NK-92 (cell line): ENCODE data around the gene RNF121.

ENCODE experiments used
- DNase-seq: peaks from one replicate; lab custom pipeline; 2025; ENCODE audit not compliant: unreplicated experiment; lab: John Stamatoyannopoulos, UW

Gene RNF121

GRCh38 chr11:71934213-71934612 is 5.4 kb downstream of the RNF121 start:
- DNase-seq: no peak

DNA sequence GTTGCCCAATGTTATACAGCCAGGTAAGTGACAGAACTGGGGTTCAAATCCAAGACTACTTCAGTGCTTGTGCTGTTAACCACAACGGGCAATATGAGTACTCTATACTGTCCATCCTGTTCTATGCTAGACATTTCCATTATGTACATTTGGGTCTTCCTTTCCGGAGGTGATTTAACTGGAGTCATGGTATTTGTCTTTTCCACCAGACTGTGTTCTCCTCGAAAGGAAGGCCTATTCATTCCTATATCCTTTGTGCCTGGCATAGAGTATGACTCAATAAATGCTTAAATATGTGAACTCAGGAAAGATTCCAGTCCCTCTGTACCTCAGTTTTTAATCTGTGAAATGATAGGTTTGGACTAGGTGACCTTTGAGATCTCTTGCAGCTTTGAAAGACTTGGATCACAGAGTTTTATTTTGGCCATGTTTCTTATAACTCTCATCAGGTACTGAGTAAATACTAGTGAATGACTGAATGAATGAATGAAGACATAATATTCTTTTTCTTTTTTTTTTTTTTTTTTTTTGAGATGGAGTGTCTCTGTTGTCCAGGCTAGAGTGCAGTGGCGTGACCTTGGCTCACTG is 6.6 kb downstream of the RNF121 start:
- no peak for DNase-seq

GRCh38 chr11:71936825-71937224 is 8.0 kb downstream of the RNF121 start:
- DNase-seq: no peak

GRCh38 chr11:71937826-71938225 is 9.0 kb downstream of the RNF121 start:
- no peak for DNase-seq

DNA sequence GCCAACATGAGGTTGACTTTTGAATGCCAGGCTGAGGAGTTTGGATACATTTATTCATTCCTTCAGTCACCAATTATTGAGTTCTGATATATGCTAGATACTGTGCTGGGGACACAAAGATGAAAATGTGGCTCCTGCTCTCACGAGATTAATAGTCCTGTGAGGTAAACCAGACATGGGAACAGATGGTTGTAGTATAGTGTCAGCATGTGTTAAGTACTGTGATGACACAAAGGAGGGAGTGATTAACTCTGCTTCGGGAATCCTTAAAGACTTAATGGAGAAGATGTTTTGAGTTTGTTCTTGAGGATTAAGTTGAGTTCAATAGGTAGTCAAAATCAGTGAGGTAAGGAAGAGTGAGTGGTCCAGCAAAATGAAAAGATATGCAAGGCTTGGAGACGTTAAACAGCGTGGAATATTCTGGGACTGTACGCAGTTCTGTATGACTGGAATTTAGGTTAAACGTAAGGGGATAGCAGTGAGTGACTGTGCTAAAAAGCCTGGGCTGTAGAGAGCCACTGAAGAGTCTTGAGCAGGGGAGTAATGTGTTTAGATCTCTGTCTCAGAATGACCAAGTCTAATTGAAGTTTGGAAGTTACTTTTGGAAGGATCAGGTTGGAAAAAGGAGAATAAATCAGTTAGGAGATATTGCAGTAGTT is 11.8 kb downstream of the RNF121 start:
- DNase-seq: no peak

DNA sequence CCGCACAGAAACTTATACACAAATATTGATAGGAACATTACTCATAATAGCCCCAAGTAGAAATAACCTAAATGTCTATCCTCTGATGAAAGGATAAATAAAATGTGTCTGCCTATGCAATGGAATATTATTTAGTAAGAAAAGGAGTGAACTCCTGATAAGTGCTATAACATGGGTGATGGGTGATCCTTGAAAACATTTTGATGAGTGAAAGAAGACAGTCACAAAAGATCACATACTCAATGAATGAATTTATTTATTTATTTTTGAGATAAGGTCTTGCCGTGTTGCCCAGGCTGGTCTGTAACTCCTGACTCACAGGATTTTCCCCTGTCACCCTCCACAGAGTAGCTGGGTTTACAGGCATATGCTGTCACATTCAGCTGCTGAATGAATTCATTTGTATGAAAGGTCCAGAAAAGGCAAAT is 17.3 kb downstream of the RNF121 start:
- DNase-seq: no peak

- no peak for DNase-seq
Observed at GRCh38 chr11:71947498-71947897, 18.7 kb downstream of the RNF121 start.

- DNase-seq: no peak
Observed at GRCh38 chr11:71948314-71949027, 19.6 kb downstream of the RNF121 start.

DNA sequence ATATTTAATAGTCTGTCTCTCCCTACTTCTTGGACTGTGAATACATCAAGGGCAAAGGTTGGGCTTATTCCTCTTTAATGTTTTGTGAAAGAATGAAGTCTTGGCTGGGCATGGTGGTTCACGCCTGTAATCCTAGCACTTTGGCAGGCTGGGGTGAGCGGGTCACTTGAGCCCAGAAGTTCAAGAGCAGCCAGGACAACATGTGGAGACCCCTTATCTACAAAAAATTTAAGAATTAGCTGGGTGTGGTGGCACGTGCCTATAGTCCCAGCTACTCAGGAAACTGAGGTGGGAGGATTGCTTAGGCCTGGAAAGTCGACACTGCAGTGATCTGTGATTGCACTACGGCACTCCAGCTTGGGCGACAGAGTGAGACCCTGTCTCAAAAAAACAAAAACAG is 20.2 kb downstream of the RNF121 start:
- DNase-seq: no peak

DNA sequence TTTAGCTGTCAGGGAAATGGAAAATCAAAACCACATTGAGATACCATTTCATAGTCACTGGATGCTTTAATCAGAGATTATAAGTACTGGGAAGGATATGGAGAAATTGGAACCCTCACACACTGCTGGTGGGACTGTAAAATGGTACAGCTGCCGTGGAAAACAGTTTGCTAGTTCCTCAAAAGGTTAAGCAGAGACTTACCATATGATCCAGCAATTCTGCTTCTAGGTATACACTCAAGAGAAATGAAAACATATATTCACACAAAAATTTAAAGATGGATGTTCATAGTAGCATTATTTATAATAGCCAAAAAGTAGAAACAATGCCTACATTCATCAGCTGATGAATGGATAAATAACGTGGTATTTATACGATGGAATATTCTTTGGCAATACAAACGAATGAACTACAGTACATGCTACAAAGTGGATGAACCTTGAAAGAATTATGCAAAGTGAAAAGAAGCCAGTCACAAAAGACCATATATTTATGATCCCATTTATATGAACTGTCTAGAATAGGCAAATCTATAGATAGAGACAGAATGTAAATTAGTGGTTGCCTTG is 23.0 kb downstream of the RNF121 start:
- DNase-seq: no peak

- DNase-seq: no peak
Observed at GRCh38 chr11:71955898-71956456, 27.1 kb downstream of the RNF121 start.

DNA sequence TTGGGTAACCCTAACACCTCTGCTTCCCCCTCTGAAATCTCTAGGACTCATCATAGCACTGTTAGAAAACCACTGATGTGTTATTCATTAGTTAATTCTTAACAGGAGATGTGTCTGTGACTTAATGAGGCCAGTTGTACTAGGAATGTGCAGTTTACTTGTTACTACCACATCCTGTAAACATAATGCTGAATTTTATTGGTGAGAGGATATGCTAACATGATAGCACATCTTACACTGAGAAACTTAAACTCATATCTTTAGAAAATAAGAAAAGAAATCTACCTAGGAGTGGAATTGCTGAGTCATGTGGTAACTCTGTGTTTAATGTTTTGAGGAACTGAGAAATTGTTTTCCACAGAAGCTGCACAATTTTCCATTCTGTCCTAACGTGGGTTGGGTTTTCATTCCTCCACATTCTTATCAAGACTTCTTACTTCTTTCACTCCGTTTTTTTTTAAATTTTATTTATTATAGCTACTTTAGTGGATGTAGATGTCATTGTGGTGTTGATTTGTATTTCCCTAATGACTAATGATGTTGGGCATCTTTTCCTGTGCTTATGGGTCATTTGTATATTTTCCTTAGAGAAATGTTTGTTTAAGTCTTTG is 33.7 kb downstream of the RNF121 start:
- DNase-seq: no peak

DNA sequence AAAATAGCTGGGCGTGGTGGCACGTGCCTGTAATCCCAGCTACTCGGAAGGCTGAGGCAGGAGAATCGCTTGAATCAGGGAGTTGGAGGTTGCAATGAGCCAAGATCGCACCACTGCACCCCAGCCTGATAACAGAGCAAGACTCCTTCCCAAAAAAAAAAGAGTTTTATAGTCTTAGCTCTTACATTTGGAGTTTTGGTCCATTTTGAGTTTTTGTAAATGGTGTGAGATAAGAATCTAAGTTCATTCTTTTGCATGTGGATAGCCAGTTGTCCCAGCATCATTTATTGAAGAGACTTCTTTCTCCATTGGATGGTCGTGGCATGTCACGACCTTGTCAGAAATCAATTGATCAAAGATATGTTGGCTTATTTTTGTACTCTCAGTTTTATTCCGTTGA is 34.6 kb downstream of the RNF121 start:
- DNase-seq: no peak

DNA sequence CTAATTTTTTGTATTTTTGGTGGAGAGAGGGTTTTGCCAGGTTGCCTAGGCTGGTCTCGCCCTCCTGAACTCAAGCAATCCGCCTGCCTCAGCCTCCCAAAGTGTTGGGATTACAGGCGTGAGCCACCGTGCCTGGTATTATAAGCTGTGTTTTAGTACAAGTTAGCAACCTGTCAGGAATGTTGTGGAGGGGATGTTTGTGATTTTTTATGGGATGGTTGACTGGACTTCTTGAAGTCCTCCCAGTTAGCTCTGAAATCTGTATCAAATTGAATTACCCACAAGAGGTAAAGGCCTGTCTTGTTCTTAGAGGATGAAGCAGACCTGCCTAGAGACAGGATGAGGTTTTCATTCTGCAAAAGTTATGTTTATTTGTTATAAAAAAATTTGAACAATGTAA is 35.8 kb downstream of the RNF121 start:
- no peak for DNase-seq

DNA sequence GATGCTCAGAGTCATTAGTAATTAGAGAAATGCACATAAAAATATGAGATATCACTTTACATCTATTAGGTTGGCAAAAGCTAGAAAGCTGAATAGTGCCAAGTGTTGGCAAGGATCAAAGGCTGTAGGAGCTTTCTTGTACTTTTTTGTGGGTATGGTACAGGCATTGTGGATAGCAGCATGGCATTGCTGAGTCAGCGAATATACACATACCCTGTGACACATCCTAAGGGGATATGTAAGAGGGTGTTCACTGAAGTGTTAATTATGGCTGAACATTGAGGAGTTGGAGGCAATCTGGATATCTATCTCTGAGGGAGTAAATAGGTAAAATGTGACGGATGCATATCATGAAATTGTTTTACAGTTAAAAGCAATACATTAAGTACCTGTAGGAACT is 42.8 kb downstream of the RNF121 start:
- DNase-seq: no peak

DNA sequence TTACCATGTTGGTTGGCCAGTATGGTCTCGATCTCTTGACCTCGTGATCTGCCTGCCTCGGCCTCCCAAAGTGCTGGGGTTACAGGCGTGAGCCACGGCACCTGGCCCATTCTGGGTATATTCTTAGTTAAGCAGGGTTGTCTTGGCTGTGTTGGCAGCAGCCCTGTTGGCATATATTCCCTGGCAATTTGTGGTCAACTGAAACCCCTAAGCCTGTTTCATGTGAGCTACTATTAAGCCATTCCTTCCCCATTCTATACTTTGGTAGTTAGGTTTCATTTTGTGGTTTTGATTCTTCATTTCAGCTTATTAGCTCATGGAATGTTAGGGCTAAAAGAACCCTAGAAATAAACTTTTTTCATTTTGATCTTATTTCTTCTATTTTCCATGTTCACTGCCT is 47.7 kb downstream of the RNF121 start:
- DNase-seq: no peak

DNA sequence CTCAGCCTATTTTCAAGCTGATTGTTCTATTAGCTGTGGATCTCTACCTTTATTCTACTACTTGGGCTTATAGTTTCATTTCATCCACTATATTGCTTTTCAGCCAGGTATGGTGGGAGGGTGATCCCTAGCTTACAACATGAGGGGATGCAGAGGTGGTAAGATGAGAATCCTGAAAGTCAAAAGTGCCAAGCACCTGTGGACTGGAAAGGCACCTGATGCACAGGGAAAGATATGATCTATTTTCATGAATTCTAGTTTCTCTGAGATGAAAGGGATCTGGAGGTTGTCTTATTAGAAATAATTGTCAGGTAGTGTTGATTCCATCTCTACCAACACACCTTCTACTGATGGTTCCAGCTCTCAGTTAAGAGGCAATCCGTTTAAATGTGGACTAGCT is 48.2 kb downstream of the RNF121 start:
- no peak for DNase-seq

- DNase-seq: no peak
Observed at GRCh38 chr11:71977743-71978418, 49.0 kb downstream of the RNF121 start.

DNA sequence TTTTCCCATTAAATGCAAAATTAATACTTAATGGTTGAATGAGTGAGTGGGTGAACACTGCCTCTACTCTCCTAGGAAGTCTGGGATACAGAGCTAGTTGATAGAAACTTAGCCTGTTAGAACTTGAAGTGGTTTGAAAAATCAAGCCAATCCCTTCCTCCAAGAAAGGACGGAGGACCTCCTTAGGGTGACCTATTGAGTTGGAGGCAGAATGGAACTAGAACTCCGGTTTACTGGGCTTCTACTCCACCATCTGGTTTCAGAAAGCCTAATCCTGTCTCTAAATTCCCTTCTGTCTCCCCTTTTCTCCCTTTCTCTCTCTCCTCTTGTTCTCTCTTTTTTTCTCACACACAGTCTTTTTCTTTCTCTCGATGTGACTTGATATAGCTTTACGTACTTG is 50.2 kb downstream of the RNF121 start:
- DNase-seq: no peak

DNA sequence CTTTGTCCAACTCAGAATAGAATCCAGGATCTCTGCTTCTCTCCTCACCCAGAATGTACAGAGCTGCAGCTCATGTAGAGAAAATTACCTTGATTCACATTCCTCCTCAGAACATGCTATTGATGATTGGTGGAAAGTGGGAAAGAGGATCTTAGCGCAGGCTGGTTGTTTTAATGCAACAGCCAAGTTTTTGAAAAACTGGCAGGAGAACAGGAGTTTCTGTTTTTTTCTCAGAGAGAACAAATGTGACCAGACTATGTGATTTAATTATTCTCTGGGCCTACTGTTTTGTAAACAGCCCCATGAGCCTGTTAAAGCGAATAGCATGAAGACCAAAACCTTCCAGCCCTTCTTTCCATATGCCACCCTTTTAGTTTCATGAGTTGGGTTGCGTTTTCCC is 50.8 kb downstream of the RNF121 start:
- DNase-seq: no peak

GRCh38 chr11:71986131-71986530 is 57.3 kb downstream of the RNF121 start:
- no peak for DNase-seq
